ENCODE results near the gene PACRG.

The PACRG gene

GRCh38 chr6:163318071-163318786 lies 590.5 kb downstream of the PACRG start:
- DNase-seq (ENCODE audit: low spot score): no peak

- no peak for DNase-seq (ENCODE audit: low spot score)
These were observed 592.0 kb downstream of the PACRG start for GRCh38 chr6:163319609-163320366.

- DNase-seq (ENCODE audit: low spot score): no peak
These were observed 592.6 kb downstream of the PACRG start for GRCh38 chr6:163320402-163320801.

- DNase-seq (ENCODE audit: low spot score): no peak
These were observed 593.0 kb downstream of the PACRG start for GRCh38 chr6:163320804-163321203.

- DNase-seq (ENCODE audit: low spot score): no peak
These were observed 593.9 kb downstream of the PACRG start for GRCh38 chr6:163321717-163322116.

GRCh38 chr6:163323274-163323673 lies 595.5 kb downstream of the PACRG start:
- DNase-seq (ENCODE audit: low spot score): no peak

- DNase-seq (ENCODE audit: low spot score): no peak
These were observed 595.9 kb downstream of the PACRG start for GRCh38 chr6:163323705-163324104.

- DNase-seq (ENCODE audit: low spot score): no peak
These were observed 596.5 kb downstream of the PACRG start for GRCh38 chr6:163324326-163324687.

- no peak for DNase-seq (ENCODE audit: low spot score)
These were observed 597.1 kb downstream of the PACRG start for GRCh38 chr6:163324688-163325389.

GRCh38 chr6:163325390-163325784 lies 597.6 kb downstream of the PACRG start:
- DNase-seq (ENCODE audit: low spot score): no peak

GRCh38 chr6:163327165-163327880 lies 599.5 kb downstream of the PACRG start:
- no peak for DNase-seq (ENCODE audit: low spot score)

- DNase-seq (ENCODE audit: low spot score): no peak
These were observed 600.1 kb downstream of the PACRG start for GRCh38 chr6:163327921-163328320.

GRCh38 chr6:163328411-163328810 lies 600.6 kb downstream of the PACRG start:
- no peak for DNase-seq (ENCODE audit: low spot score)

GRCh38 chr6:163329991-163330390 lies 602.2 kb downstream of the PACRG start:
- no peak for DNase-seq (ENCODE audit: low spot score)

GRCh38 chr6:163331245-163331644 lies 603.5 kb downstream of the PACRG start:
- DNase-seq (ENCODE audit: low spot score): no peak

- no peak for DNase-seq (ENCODE audit: low spot score)
These were observed 604.8 kb downstream of the PACRG start for GRCh38 chr6:163332575-163332974.

- DNase-seq (ENCODE audit: low spot score): no peak
These were observed 605.3 kb downstream of the PACRG start for GRCh38 chr6:163333038-163333437.

- DNase-seq (ENCODE audit: low spot score): no peak
These were observed 606.2 kb downstream of the PACRG start for GRCh38 chr6:163333701-163334663.

GRCh38 chr6:163335056-163335455 lies 607.3 kb downstream of the PACRG start:
- no peak for DNase-seq (ENCODE audit: low spot score)

- DNase-seq (ENCODE audit: low spot score): no peak
These were observed 608.1 kb downstream of the PACRG start for GRCh38 chr6:163335671-163336545.

Data from RKO (cell line).